CD4-positive, alpha-beta T cell treated with Interleukin-6 at 100 ng/mL for 8 hours (primary cell): ENCODE results near the gene SEPTIN1.
"Not testable (repeated sequence)": the region's sequence is repeated elsewhere in the genome, so short reads cannot be mapped to it uniquely, and the experiment has no call there.

Source experiments
- DNase-seq: peaks from one replicate; pipeline ENCODE4 v3.0.0-alpha.2; 2020; ENCODE audit warnings: mixed read lengths, low spot score

The SEPTIN1 gene

GRCh38 chr16:30341971-30342370, 40.4 kb downstream of the SEPTIN1 start:
- DNase-seq = not testable (repeated sequence)

GRCh38 chr16:30340621-30341020, 41.7 kb downstream of the SEPTIN1 start:
- DNase-seq = no peak

GRCh38 chr16:30338715-30339114, 43.6 kb downstream of the SEPTIN1 start:
- DNase-seq = not testable (repeated sequence)

GRCh38 chr16:30337964-30338357, 44.4 kb downstream of the SEPTIN1 start:
- not testable (repeated sequence) for DNase-seq

GRCh38 chr16:30335598-30336474, 46.5 kb downstream of the SEPTIN1 start:
- no peak for DNase-seq

- peak; percentile 74 for DNase-seq
Measured at GRCh38 chr16:30335028-30335597, 47.2 kb downstream of the SEPTIN1 start.

GRCh38 chr16:30334473-30334989, 47.8 kb downstream of the SEPTIN1 start:
- DNase-seq = peak; percentile 77
